ENCODE results near the gene TNXB. TPM values are rescaled to one million over a fixed set of nuclear protein-coding genes. Genes with fewer than 3 reads are reported as not detected.

TNXB gene
- total and polyA plus RNA-seq, 5 donors from 2014 or later, result 0.15 to 11.2 (median 0.46) TPM; not detected in 2

GRCh38 chr6:32120573-32121059 lies 11.5 kb upstream of the TNXB start:
- Mint-ChIP-seq H3K4me1 (peaks cover 6 to 23% (median 18%) of the 10 kb centered on the region in 4 donors), H3K4me3 (no peak overlapping the region), H3K27me3 (no peaks in the 10 kb centered on the region), H3K27ac (no peak overlapping the region), H3K9me3 (peaks cover 0 to 1% (median 0%) of the 10 kb centered on the region in 7 donors), H3K36me3 (peaks cover 38% of the 10 kb centered on the region)
- H3K4me3 ChIP-seq (ENCODE audit: low read depth, low read length), result no peak overlapping the region
- H3K9me3 ChIP-seq (ENCODE audit: control insufficient read depth in 2 of 2, low read length in 2 of 2), result no peaks in the 10 kb centered on the region
- H3K27ac ChIP-seq (ENCODE audit: insufficient read depth, low read length, poor library complexity, severe bottlenecking), result no peak overlapping the region
- H3K4me1 ChIP-seq (ENCODE audit: control insufficient read depth, insufficient read depth, low read length, poor library complexity, severe bottlenecking), result no peaks in the 10 kb centered on the region
- no peaks in the 10 kb centered on the region for H3K27me3 ChIP-seq (ENCODE audit: control insufficient read depth, insufficient read depth, low read length)
- DNase-seq (no peak), ATAC-seq (ENCODE audit: low read depth in 2 of 2) (no peak)
- H3K36me3 ChIP-seq (ENCODE audit: control insufficient read depth, insufficient read depth, low read length), result peaks cover 87% of the 10 kb centered on the region

GRCh38 chr6:32118782-32119628 lies 9.9 kb upstream of the TNXB start:
- peak overlapping the region in 2 of 3 donors; percentile 36 to 89 for H3K27ac Mint-ChIP-seq
- H3K36me3 Mint-ChIP-seq, result peaks cover 35% of the 10 kb centered on the region
- H3K9me3 Mint-ChIP-seq, result peaks cover 0 to 1% (median 0%) of the 10 kb centered on the region in 7 donors
- no peaks in the 10 kb centered on the region for H3K27me3 Mint-ChIP-seq
- H3K27me3 ChIP-seq (ENCODE audit: control insufficient read depth, insufficient read depth, low read length), result no peaks in the 10 kb centered on the region
- ATAC-seq (ENCODE audit: low read depth in 2 of 2) (peak; percentile 70 to 76), DNase-seq (peak; percentile 45 to 75 (median 57))
- no peak overlapping the region for H3K4me3 ChIP-seq (ENCODE audit: low read depth, low read length)
- peaks cover under 1 to 18% (median 13%) of the 10 kb centered on the region in 4 donors for H3K4me1 Mint-ChIP-seq
- H3K4me1 ChIP-seq (ENCODE audit: control insufficient read depth, insufficient read depth, low read length, poor library complexity, severe bottlenecking), result no peaks in the 10 kb centered on the region
- H3K9me3 ChIP-seq (ENCODE audit: control insufficient read depth in 2 of 2, low read length in 2 of 2), result no peaks in the 10 kb centered on the region
- H3K4me3 Mint-ChIP-seq, result no peak overlapping the region
- no peak overlapping the region for H3K27ac ChIP-seq (ENCODE audit: insufficient read depth, low read length, poor library complexity, severe bottlenecking)
- peaks cover 79% of the 10 kb centered on the region for H3K36me3 ChIP-seq (ENCODE audit: control insufficient read depth, insufficient read depth, low read length)

- Mint-ChIP-seq H3K27me3 (no peaks in the 10 kb centered on the region), H3K27ac (no peak overlapping the region), H3K4me3 (no peak overlapping the region), H3K36me3 (peaks cover 38% of the 10 kb centered on the region), H3K9me3 (peaks cover 0 to 1% (median 0%) of the 10 kb centered on the region in 7 donors), H3K4me1 (peaks cover 0 to 15% (median 13%) of the 10 kb centered on the region in 4 donors)
- H3K4me3 ChIP-seq (ENCODE audit: low read depth, low read length), result no peak overlapping the region
- no peaks in the 10 kb centered on the region for H3K27me3 ChIP-seq (ENCODE audit: control insufficient read depth, insufficient read depth, low read length)
- DNase-seq (no peak), ATAC-seq (ENCODE audit: low read depth in 2 of 2) (no peak)
- H3K9me3 ChIP-seq (ENCODE audit: control insufficient read depth in 2 of 2, low read length in 2 of 2), result no peaks in the 10 kb centered on the region
- H3K27ac ChIP-seq (ENCODE audit: insufficient read depth, low read length, poor library complexity, severe bottlenecking), result no peak overlapping the region
- H3K36me3 ChIP-seq (ENCODE audit: control insufficient read depth, insufficient read depth, low read length), result peaks cover 66% of the 10 kb centered on the region
- H3K4me1 ChIP-seq (ENCODE audit: control insufficient read depth, insufficient read depth, low read length, poor library complexity, severe bottlenecking), result no peaks in the 10 kb centered on the region
These were observed 8.3 kb upstream of the TNXB start for GRCh38 chr6:32117461-32117860.

DNA sequence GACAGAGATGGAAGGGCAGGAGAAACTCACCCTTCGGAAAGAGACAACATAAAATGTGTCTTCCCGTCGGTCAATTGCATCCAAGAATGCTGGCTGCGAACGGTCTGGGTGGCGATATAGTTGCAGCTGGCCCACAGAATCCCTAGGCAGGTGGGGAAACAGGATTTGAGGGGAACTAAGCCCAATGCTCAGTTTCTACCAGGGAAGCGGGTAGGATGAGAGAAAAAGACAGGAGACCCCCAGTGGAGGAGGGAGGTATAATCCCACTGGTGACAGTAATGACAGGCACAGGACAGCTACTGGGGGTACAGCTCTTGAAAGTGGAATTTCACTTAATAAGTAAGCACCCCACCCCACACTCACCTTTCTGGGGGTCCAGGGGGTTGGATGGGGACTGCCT lies 7.5 kb upstream of the TNXB start:
- Mint-ChIP-seq H3K4me3 (no peak overlapping the region), H3K4me1 (peaks cover 0 to 15% (median 13%) of the 10 kb centered on the region in 4 donors), H3K27ac (no peak overlapping the region), H3K36me3 (peaks cover 32% of the 10 kb centered on the region), H3K9me3 (peaks cover 0 to under 1% (median 0%) of the 10 kb centered on the region in 7 donors), H3K27me3 (no peaks in the 10 kb centered on the region)
- H3K4me1 ChIP-seq (ENCODE audit: control insufficient read depth, insufficient read depth, low read length, poor library complexity, severe bottlenecking), result no peaks in the 10 kb centered on the region
- H3K27me3 ChIP-seq (ENCODE audit: control insufficient read depth, insufficient read depth, low read length), result no peaks in the 10 kb centered on the region
- no peak overlapping the region for H3K27ac ChIP-seq (ENCODE audit: insufficient read depth, low read length, poor library complexity, severe bottlenecking)
- no peak overlapping the region for H3K4me3 ChIP-seq (ENCODE audit: low read depth, low read length)
- no peak for ATAC-seq (ENCODE audit: low read depth in 2 of 2)
- no peaks in the 10 kb centered on the region for H3K9me3 ChIP-seq (ENCODE audit: control insufficient read depth in 2 of 2, low read length in 2 of 2)
- H3K36me3 ChIP-seq (ENCODE audit: control insufficient read depth, insufficient read depth, low read length), result peaks cover 60% of the 10 kb centered on the region
- peak in 1 of 3 donors; percentile 16 for DNase-seq

- peak overlapping the region in 1 of 3 donors; percentile 40 for H3K27ac Mint-ChIP-seq
- H3K4me1 ChIP-seq (ENCODE audit: control insufficient read depth, insufficient read depth, low read length, poor library complexity, severe bottlenecking), result no peaks in the 10 kb centered on the region
- H3K27ac ChIP-seq (ENCODE audit: insufficient read depth, low read length, poor library complexity, severe bottlenecking), result no peak overlapping the region
- no peaks in the 10 kb centered on the region for H3K27me3 ChIP-seq (ENCODE audit: control insufficient read depth, insufficient read depth, low read length)
- no peak for DNase-seq
- H3K4me1 Mint-ChIP-seq, result peaks cover 0 to 15% (median 13%) of the 10 kb centered on the region in 4 donors
- no peaks in the 10 kb centered on the region for H3K9me3 Mint-ChIP-seq
- no peaks in the 10 kb centered on the region for H3K27me3 Mint-ChIP-seq
- no peak for ATAC-seq (ENCODE audit: low read depth in 2 of 2)
- no peak overlapping the region for H3K4me3 ChIP-seq (ENCODE audit: low read depth, low read length)
- no peaks in the 10 kb centered on the region for H3K9me3 ChIP-seq (ENCODE audit: control insufficient read depth in 2 of 2, low read length in 2 of 2)
- peaks cover 49% of the 10 kb centered on the region for H3K36me3 ChIP-seq (ENCODE audit: control insufficient read depth, insufficient read depth, low read length)
- H3K36me3 Mint-ChIP-seq, result peaks cover 25% of the 10 kb centered on the region
- H3K4me3 Mint-ChIP-seq, result no peak overlapping the region
These were observed 6.5 kb upstream of the TNXB start for GRCh38 chr6:32115623-32116022.

DNA sequence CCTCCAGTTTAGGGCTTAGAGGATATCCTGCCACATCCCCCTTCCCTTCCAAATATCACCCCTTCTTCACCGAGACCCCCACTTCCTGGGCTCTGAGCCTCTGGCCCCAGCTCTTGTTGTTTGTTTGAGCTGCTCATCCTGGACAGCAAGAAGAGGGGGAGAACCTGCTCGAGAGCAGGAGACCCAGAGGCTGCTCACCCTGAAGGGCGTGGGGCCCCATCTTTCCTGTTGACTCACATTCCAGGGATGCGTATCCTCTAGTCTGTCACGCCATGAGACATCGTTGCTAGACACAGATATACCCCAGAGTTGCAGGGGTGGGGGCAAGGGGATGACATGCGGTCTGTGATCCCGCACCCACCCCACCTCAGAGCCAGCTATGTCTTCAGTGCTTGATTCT lies 5.7 kb upstream of the TNXB start:
- Mint-ChIP-seq H3K27ac (peak overlapping the region in 1 of 3 donors; percentile 65), H3K4me3 (no peak overlapping the region), H3K4me1 (peaks cover 0 to 15% (median 14%) of the 10 kb centered on the region in 4 donors), H3K36me3 (peaks cover 24% of the 10 kb centered on the region), H3K27me3 (peaks cover 2% of the 10 kb centered on the region), H3K9me3 (no peaks in the 10 kb centered on the region)
- peaks cover 45% of the 10 kb centered on the region for H3K36me3 ChIP-seq (ENCODE audit: control insufficient read depth, insufficient read depth, low read length)
- H3K4me1 ChIP-seq (ENCODE audit: control insufficient read depth, insufficient read depth, low read length, poor library complexity, severe bottlenecking), result no peaks in the 10 kb centered on the region
- no peak overlapping the region for H3K27ac ChIP-seq (ENCODE audit: insufficient read depth, low read length, poor library complexity, severe bottlenecking)
- DNase-seq (no peak), ATAC-seq (ENCODE audit: low read depth in 2 of 2) (no peak)
- H3K9me3 ChIP-seq (ENCODE audit: control insufficient read depth in 2 of 2, low read length in 2 of 2), result no peaks in the 10 kb centered on the region
- H3K27me3 ChIP-seq (ENCODE audit: control insufficient read depth, insufficient read depth, low read length), result no peaks in the 10 kb centered on the region
- no peak overlapping the region for H3K4me3 ChIP-seq (ENCODE audit: low read depth, low read length)

GRCh38 chr6:32113386-32114352 lies 4.5 kb upstream of the TNXB start:
- H3K4me3 Mint-ChIP-seq, result no peak overlapping the region
- ATAC-seq (ENCODE audit: low read depth in 2 of 2) (no peak), DNase-seq (no peak)
- peaks cover 5% of the 10 kb centered on the region for H3K4me1 ChIP-seq (ENCODE audit: control insufficient read depth, insufficient read depth, low read length, poor library complexity, severe bottlenecking)
- H3K9me3 Mint-ChIP-seq, result peaks cover 0 to 1% (median 0%) of the 10 kb centered on the region in 7 donors
- H3K27me3 Mint-ChIP-seq, result peaks cover 4% of the 10 kb centered on the region
- H3K27ac ChIP-seq (ENCODE audit: insufficient read depth, low read length, poor library complexity, severe bottlenecking), result no peak overlapping the region
- peaks cover 0 to 12% (median 5%) of the 10 kb centered on the region in 4 donors for H3K4me1 Mint-ChIP-seq
- H3K27me3 ChIP-seq (ENCODE audit: control insufficient read depth, insufficient read depth, low read length), result no peaks in the 10 kb centered on the region
- peaks cover 14% of the 10 kb centered on the region for H3K36me3 Mint-ChIP-seq
- H3K27ac Mint-ChIP-seq, result peak overlapping the region; percentile 16 to 91 (median 55)
- no peak overlapping the region for H3K4me3 ChIP-seq (ENCODE audit: low read depth, low read length)
- H3K36me3 ChIP-seq (ENCODE audit: control insufficient read depth, insufficient read depth, low read length), result peaks cover 35% of the 10 kb centered on the region
- no peaks in the 10 kb centered on the region for H3K9me3 ChIP-seq (ENCODE audit: control insufficient read depth in 2 of 2, low read length in 2 of 2)
